GM19468 (cell line): ENCODE data around the gene ACVR1C.

Source experiments
- ATAC-seq: cut with Tn5 transposase; IDR thresholded peaks from one replicate; pipeline ENCODE4 v1.9.1; 2021; ENCODE audit warnings: mild to moderate bottlenecking, moderate library complexity, moderate number of reproducible peaks; ENCODE audit not compliant: unreplicated experiment; ENCODE audit errors: extremely low read depth

ACVR1C gene

DNA sequence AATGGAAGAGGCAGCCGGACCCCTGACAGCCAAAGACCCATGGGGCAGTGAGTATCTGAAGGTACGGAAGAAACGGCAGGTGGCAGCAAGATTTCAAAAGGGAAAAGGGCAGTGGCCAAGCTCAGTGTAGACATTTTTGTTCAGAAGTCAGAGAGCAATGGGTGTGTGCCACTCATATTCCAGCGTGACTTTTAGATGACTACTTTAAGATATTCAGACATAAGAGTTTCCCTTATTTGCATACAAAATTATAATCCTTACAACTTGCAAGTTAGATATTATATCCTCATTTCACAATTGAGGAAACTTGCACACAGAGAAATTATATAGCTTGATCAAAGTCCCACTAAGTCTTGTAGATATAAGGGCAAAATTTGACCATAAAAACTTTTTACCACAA is 124.0 kb downstream of the ACVR1C start:
- no peak for ATAC-seq

DNA sequence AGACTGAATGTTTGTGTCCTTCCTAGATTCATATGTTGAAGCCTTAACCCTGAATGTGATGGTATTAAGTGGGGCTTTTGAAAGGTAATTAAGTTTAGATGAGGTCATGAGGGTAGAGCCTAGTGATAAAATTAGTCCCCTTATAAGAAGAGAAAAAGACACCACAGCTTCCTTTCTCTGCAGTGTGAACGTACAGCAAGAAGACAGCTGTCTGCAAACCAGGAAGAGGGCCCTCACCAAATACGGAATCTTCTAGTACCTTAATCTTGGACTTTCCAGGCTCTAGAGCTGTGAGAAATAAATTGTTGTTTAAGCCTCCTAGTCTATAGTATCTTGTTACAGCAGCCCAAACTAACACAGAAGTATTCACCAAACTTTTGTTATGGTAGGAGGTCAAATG is 127.6 kb downstream of the ACVR1C start:
- no peak for ATAC-seq

GRCh38 chr2:157500334-157500733 is 128.3 kb downstream of the ACVR1C start:
- ATAC-seq, result no peak

- ATAC-seq, result no peak
Observed at GRCh38 chr2:157498483-157498882, 130.2 kb downstream of the ACVR1C start.

DNA sequence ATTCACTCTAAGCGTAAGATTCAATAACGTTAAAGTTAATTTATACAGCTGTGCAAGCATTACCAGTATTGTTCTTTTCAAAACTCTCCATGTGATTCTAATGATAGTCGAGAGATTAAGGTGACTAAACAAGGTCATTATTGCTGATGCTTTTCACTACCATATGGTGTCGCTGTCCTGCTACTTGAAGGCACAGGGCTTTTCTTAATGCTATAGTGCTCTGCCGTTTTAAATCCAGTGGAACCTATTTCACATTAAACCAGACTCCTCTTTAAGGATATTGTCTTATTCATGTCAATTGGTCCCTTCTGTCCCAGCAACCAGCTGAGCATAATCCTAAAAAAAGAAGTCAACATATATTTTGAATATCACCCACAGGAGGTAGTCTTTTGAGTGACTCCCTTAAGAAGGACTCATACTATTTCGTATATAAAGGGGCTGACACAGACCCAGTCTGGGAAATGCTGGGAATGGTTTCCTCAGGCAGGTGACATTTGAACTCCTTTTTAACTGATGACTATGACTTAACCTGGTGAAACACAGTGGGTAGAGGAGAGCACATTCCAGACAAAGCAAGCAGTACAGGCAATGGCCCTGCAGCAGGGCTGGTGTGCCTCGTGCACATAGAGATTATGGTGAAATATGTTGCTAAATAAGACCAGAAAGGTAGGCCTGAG is 130.9 kb downstream of the ACVR1C start:
- peak; percentile 85 for ATAC-seq

GRCh38 chr2:157492189-157492773 is 136.4 kb downstream of the ACVR1C start:
- ATAC-seq, result peak; percentile 94

DNA sequence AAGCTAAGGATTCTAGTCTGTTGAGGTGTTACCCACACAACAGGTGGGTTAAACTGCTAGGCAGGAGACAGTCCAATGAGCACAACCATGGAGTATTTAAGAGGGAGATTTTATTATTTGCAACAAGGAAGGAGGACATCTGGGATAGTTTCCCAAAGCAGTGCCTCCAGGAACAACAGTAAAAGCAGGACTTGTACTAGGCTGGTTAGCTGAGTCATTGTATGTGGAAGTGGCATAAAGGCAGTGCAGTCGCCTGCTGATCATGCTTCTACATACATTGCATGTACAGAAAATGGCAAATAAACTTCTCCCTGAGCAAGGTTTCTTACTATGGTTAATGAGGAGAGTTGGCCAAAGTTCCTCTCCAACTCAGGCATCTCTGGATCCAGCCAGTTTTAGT is 138.7 kb downstream of the ACVR1C start:
- ATAC-seq, result no peak

- ATAC-seq, result no peak
Observed at GRCh38 chr2:157488877-157489276, 139.8 kb downstream of the ACVR1C start.

- no peak for ATAC-seq
Observed at GRCh38 chr2:157487747-157488146, 140.9 kb downstream of the ACVR1C start.

- ATAC-seq, result no peak
Observed at GRCh38 chr2:157487271-157487610, 141.4 kb downstream of the ACVR1C start.

DNA sequence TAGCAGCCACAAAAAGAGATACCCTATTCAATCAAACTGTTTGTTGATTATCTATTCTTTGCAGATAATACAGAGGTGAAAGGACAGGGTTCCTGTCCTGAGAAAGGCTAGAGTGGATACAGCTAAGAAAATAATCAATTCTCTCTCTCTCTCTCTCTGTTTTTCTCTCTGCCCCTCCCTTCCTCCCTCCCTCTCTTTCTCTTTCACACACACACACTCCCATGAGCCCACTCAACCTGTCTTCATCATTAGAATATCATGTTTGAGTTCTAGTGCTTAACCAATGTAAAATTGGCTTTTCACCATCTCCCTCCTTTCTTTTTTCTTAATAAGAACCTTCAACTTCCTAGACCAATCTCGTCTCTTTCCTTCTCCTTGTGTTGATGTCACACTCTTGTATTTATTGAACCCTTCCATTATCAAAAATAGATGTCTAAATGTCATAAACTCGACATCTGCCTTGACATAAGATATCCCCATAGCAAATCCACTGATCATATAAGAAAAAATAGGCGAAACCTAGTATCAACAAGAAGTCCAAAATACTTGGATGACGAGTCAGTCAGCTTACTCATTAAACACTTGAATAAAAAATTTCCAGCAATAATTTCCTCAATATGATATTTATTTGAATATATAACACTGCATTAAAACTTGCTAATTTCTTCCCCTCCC is 141.9 kb downstream of the ACVR1C start:
- no peak for ATAC-seq

DNA sequence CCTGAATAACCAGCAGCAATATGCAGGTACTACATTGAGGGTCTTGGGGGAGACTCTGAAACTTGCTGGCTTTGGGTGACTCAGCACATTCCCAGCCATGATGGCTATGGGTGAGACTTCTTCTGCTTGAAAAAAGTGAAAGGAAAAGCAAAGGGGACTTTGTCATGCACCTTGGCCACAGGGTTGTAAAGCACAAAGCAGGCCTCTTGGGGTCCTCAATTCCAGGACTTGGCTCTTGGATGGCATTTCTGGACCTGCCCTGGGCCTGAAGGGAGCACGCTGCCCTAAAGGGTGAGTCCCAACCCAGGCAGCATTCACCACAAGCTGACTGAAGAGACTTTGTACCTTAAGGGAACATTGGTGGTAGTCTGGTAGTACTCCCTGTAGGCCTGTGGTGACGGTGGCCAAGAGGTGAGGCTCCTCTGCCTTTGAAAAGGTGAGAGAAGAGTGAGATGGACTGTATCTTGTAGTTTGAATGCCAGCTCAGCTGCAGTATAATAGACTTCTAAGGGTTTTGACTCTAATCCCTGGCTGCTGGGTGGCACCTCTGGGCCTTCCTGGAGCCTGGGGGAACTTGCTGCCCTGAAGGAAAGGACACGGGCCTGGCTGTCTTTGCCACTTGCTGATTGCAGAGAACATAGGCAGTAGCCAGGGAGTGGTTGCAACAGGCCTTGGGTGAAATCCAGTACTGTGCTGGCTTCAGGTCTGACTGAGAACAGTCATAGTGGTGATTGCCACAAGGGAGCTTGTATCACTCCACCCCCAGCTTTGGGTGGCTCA is 148.3 kb downstream of the ACVR1C start:
- ATAC-seq, result peak; percentile 27

- no peak for ATAC-seq
Observed at GRCh38 chr2:157479081-157480027, 149.3 kb downstream of the ACVR1C start.

DNA sequence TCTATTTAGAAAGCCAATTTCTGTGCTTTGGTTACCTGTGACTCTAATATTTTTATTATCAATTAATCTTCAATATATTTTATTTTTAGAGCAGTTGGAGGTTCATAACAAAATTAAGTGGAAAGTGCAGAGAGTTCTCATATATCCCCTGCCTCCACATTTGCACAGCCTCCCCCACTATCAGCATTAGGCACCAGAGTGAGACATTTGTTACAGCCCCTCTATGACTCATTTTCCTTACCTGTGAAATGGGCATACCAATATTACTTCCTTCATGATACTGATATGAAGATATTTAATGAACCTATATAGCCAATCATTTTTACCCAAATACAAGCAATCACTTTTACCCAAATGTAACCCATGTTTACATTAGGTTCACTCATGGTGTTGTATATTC is 150.7 kb downstream of the ACVR1C start:
- no peak for ATAC-seq

DNA sequence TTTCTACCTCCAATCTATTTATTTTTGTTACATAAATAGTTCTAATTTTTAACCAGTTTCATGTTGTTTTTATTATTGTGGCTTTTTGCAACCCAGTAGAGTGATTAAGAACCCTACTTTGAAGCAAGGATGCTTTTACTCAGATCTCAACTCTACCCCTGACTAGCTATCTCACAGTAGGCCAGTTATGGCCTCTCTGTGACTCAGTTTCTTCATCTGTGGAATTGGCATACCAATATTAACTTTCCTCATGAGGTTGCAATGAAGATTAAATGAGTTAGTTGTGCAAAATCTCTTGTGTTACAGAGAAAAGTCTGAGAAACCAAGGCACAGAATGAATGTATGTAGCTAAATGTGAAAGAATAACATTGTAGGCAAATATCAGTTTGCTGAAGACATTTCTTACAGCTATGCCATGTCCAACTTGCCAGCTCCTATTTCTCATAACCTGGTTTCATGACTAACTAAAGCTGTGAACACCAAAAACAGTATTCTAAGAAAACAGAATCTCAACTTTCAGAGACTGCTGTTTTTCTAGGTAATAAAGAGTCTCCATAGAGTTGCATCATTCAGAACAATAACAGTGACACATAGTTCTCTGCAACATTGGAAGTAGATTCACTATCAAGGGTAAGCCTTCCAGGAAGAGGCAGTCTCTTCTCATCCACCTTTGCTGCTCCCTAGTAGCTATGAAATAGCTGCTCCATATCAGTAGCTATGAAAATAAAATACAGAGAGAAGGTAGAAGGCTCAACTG is 151.5 kb downstream of the ACVR1C start:
- ATAC-seq, result no peak
